GM23338 (cell line): ENCODE data around the gene GNB2. TPM values are rescaled to one million over a fixed set of nuclear protein-coding genes. Genes with fewer than 3 reads are reported as not detected.
A peak's percentile ranks its signal among the peaks of the same experiment; 100 is the strongest.

ENCODE experiments used
- ATAC-seq: fragments of 200-7000 bp; cut with Tn5 transposase; 3 replicates; pipeline ENCODE4 v1.9.1; 2020
- DNase-seq: peaks from one replicate; pipeline ENCODE4 v3.0.0-alpha.2; 2015; ENCODE audit warnings: low spot score
- H2AFZ ChIP-seq: fragments of 200-600 bp; sonication (generic); 2 replicates; pipeline ENCODE4 v1.8.0; 2016; ENCODE audit warnings: antibody characterized with exemption, mild to moderate bottlenecking, moderate library complexity
- H3F3A ChIP-seq: fragments of 200-600 bp; sonication (generic); replicated peaks from 2 replicates; pipeline ENCODE4 v1.8.0; 2017; ENCODE audit warnings: antibody characterized with exemption, mixed run types, low read depth
- H3K27ac ChIP-seq: fragments of 200-600 bp; sonication (generic); 2 replicates; pipeline ENCODE4 v1.6.1; 2016; ENCODE audit warnings: low read depth
- H3K27me3 ChIP-seq: fragments of 200-600 bp; sonication (generic); 2 replicates; pipeline ENCODE4 v1.8.0; 2016; ENCODE audit warnings: mild to moderate bottlenecking, mixed run types, moderate library complexity; ENCODE audit not compliant: insufficient read depth
- H3K36me3 ChIP-seq: fragments of 200-600 bp; sonication (generic); 2 replicates; pipeline ENCODE4 v1.8.0; 2016; ENCODE audit warnings: mild to moderate bottlenecking; ENCODE audit not compliant: insufficient read depth
- H3K4me1 ChIP-seq: fragments of 200-600 bp; sonication (generic); 2 replicates; pipeline ENCODE4 v1.8.0; 2016; ENCODE audit warnings: mild to moderate bottlenecking, moderate library complexity; ENCODE audit not compliant: insufficient read depth
- H3K4me2 ChIP-seq: fragments of 200-600 bp; sonication (generic); 2 replicates; pipeline ENCODE4 v1.7.1; 2017; ENCODE audit warnings: mixed run types
- H3K4me3 ChIP-seq: fragments of 200-600 bp; sonication (generic); 2 replicates; pipeline ENCODE4 v1.6.1; 2016; ENCODE audit warnings: mixed run types
- H3K79me2 ChIP-seq: fragments of 200-600 bp; sonication (generic); replicated peaks from 2 replicates; pipeline ENCODE4 v1.8.0; 2017; ENCODE audit warnings: mild to moderate bottlenecking; ENCODE audit not compliant: insufficient read depth
- H3K9me2 ChIP-seq: fragments of 200-600 bp; sonication (generic); 2 replicates; pipeline ENCODE4 v1.8.0; 2017; ENCODE audit not compliant: insufficient read depth
- H4K20me1 ChIP-seq: fragments of 200-600 bp; sonication (generic); replicated peaks from 2 replicates; pipeline ENCODE4 v1.8.0; 2017; ENCODE audit warnings: mild to moderate bottlenecking; ENCODE audit not compliant: insufficient read depth
- H3K27ac Mint-ChIP-seq: 2 replicates; pipeline ENCODE4 v1.8.0; 2020; ENCODE audit warnings: inconsistent platforms, mild to moderate bottlenecking, moderate library complexity, mixed read lengths
- H3K27me3 Mint-ChIP-seq: 3 replicates; pipeline ENCODE4 v1.8.0; 2022; ENCODE audit warnings: low read depth, mild to moderate bottlenecking, moderate library complexity, mixed read lengths, inconsistent platforms; ENCODE audit not compliant: insufficient read depth, poor library complexity
- H3K36me3 Mint-ChIP-seq: 3 replicates; pipeline ENCODE4 v1.8.0; 2021; ENCODE audit warnings: low read depth, mild to moderate bottlenecking, inconsistent platforms, moderate library complexity, mixed read lengths
- H3K4me1 Mint-ChIP-seq: 3 replicates; pipeline ENCODE4 v1.8.0; 2020; ENCODE audit warnings: mild to moderate bottlenecking, inconsistent platforms, mixed read lengths
- H3K4me3 Mint-ChIP-seq: 3 replicates; pipeline ENCODE4 v1.8.0; 2021; ENCODE audit warnings: moderate library complexity, mild to moderate bottlenecking, inconsistent platforms, mixed read lengths
- H3K9me3 Mint-ChIP-seq: 3 replicates; pipeline ENCODE4 v1.8.0; 2020; ENCODE audit warnings: moderate library complexity, mild to moderate bottlenecking, inconsistent platforms, mixed read lengths
- CREB1 ChIP-seq: fragments of 250-450 bp; sonication (Bioruptor Pico); IDR thresholded peaks from 2 replicates; pipeline ENCODE4 v1.5.0; 2020; ENCODE audit warnings: low read depth, mild to moderate bottlenecking, moderate library complexity
- ETS1 ChIP-seq: IDR thresholded peaks from 2 replicates; pipeline ENCODE4 v1.6.1; 2016; ENCODE audit warnings: antibody characterized with exemption
- EZH2phosphoT487 ChIP-seq: fragments of 200-600 bp; sonication (generic); IDR thresholded peaks from one replicate; pipeline ENCODE4 v1.8.1; 2018; ENCODE audit warnings: antibody characterized with exemption; ENCODE audit not compliant: unreplicated experiment
- POLR2AphosphoS5 ChIP-seq: IDR thresholded peaks from 2 replicates; pipeline ENCODE4 v1.6.1; 2016; ENCODE audit warnings: antibody characterized with exemption, low read depth
- STAT1 ChIP-seq: IDR thresholded peaks from one replicate; pipeline ENCODE4 v1.6.1; 2016; ENCODE audit warnings: antibody characterized with exemption; ENCODE audit not compliant: unreplicated experiment
- ZNF331 ChIP-seq: fragments of 250-450 bp; sonication (Bioruptor Pico); IDR thresholded peaks from 2 replicates; pipeline ENCODE4 v1.5.0; 2020; ENCODE audit warnings: low read depth, mild to moderate bottlenecking, moderate library complexity
- polyA plus RNA-seq: library from polyadenylated mRNA; unstranded; fragments of >200 nt; fragmentation: Nextera tagmentation; extraction: Ambion mirVana; gene quantifications from 2 replicates; pipeline ENCODE4 v1.2.1, GENCODE V29; 2016
- total RNA-seq: library from RNA; depleted of rRNA; stranded (reverse); fragments of >200 nt; shearing (Covaris generic); gene quantifications from 2 replicates; pipeline ENCODE4 v1.2.3, GENCODE V29; 2014
- TF ChIP-seq, protein P1 (sequence below), 2 experiments: fragments of 200-600 bp in 1 of 2; sonication (generic) in 1 of 2; conservative IDR thresholded peaks; 2 replicates each; pipeline versions ENCODE4 v1.5.1 to v1.6.1; 2016 to 2017; ENCODE audit warnings: antibody characterized with exemption in 2 of 2, low read depth in 2 of 2, mild to moderate bottlenecking in 2 of 2, moderate library complexity in 1 of 2
- TF ChIP-seq, protein P2 (sequence below): IDR thresholded peaks from one replicate; pipeline ENCODE4 v1.6.1; 2018; ENCODE audit warnings: antibody characterized with exemption; ENCODE audit not compliant: unreplicated experiment

Gene GNB2
- total and polyA plus RNA-seq, 2 experiments from 2014 or later, result 112 to 153 TPM

DNA sequence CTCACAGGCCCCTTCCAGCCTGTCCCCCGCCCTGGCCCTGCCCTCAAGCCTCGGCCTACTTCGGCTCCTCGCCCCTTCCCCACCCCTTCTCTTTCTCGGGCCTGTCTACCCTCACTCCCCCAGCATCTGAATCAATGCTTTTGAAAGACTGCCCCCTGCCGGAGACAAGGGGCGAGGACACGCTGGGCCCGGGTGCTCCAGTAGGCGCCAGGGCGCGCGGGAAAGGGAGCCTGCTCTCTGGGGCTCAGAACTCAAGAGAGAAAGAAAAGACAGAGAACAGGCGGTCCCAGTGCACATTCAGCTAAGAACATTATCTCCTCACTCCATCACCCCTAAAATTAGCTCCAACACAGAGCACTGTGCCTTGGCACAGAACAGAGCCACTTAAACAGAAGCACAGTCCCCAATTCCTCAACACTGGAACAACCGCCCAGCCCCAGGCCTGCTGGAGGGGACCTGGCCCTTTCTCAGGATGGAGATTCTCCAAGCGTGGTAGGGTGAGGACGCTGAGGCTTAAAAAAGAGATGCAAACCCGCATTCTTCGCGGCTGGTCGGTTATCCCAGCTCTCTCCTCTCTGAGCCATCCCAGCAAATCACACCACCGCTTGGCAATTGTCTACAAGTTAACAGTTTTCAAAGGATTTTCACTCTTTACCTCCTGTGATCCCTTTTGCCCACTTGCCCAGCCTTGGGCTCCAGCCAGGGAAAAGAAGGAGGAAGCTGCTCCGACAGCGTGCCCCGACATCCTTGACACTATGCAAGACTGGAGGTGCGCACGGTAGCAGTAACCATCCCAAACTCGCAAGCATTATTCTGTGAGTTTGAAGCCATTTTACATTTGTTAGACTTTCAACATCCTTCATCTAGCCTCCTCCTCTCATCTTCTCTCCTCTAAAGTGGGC lies 18.4 kb downstream of the GNB2 start:
- ATAC-seq (peak; percentile 83), DNase-seq (peak; percentile 96)
- Histone ChIP-seq H2AFZ (no peak overlapping the region), H3K4me1 (peaks cover 22% of the 10 kb centered on the region), H3K27ac (peak overlapping the region; percentile 82), H3F3A (peaks cover 25% of the 10 kb centered on the region), H4K20me1 (peaks cover 41% of the 10 kb centered on the region), H3K36me3 (peaks cover 9% of the 10 kb centered on the region), H3K27me3 (no peaks in the 10 kb centered on the region), H3K9me2 (no peaks in the 10 kb centered on the region), H3K79me2 (peaks cover 65% of the 10 kb centered on the region), H3K4me3 (peak overlapping the region; percentile 96), H3K4me2 (peak overlapping the region; percentile 98)
- H3K27ac Mint-ChIP-seq, result peak overlapping the region; percentile 97
- peaks cover 28% of the 10 kb centered on the region for H3K27me3 Mint-ChIP-seq
- H3K9me3 Mint-ChIP-seq, result peaks cover 8% of the 10 kb centered on the region; the same call in 2 of the 3 replicates
- H3K36me3 Mint-ChIP-seq, result peaks cover 40% of the 10 kb centered on the region
- 0 out of 2 replicates have a peak, but pooled peaks have one; percentile 23 for TF ChIP-seq CREB1
- no peak; the same call in 1 of the 2 replicates for TF ChIP-seq POLR2AphosphoS5
- TF ChIP-seq, protein P1, sequence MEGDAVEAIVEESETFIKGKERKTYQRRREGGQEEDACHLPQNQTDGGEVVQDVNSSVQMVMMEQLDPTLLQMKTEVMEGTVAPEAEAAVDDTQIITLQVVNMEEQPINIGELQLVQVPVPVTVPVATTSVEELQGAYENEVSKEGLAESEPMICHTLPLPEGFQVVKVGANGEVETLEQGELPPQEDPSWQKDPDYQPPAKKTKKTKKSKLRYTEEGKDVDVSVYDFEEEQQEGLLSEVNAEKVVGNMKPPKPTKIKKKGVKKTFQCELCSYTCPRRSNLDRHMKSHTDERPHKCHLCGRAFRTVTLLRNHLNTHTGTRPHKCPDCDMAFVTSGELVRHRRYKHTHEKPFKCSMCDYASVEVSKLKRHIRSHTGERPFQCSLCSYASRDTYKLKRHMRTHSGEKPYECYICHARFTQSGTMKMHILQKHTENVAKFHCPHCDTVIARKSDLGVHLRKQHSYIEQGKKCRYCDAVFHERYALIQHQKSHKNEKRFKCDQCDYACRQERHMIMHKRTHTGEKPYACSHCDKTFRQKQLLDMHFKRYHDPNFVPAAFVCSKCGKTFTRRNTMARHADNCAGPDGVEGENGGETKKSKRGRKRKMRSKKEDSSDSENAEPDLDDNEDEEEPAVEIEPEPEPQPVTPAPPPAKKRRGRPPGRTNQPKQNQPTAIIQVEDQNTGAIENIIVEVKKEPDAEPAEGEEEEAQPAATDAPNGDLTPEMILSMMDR (conservative IDR thresholded peaks at IDR 0.05; ENCODE audit: low read depth in 2 of 2), result peak; percentile 93 to 94
- TF ChIP-seq, protein P2, sequence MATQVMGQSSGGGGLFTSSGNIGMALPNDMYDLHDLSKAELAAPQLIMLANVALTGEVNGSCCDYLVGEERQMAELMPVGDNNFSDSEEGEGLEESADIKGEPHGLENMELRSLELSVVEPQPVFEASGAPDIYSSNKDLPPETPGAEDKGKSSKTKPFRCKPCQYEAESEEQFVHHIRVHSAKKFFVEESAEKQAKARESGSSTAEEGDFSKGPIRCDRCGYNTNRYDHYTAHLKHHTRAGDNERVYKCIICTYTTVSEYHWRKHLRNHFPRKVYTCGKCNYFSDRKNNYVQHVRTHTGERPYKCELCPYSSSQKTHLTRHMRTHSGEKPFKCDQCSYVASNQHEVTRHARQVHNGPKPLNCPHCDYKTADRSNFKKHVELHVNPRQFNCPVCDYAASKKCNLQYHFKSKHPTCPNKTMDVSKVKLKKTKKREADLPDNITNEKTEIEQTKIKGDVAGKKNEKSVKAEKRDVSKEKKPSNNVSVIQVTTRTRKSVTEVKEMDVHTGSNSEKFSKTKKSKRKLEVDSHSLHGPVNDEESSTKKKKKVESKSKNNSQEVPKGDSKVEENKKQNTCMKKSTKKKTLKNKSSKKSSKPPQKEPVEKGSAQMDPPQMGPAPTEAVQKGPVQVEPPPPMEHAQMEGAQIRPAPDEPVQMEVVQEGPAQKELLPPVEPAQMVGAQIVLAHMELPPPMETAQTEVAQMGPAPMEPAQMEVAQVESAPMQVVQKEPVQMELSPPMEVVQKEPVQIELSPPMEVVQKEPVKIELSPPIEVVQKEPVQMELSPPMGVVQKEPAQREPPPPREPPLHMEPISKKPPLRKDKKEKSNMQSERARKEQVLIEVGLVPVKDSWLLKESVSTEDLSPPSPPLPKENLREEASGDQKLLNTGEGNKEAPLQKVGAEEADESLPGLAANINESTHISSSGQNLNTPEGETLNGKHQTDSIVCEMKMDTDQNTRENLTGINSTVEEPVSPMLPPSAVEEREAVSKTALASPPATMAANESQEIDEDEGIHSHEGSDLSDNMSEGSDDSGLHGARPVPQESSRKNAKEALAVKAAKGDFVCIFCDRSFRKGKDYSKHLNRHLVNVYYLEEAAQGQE, result no peak
- H3K4me1 Mint-ChIP-seq, result peaks cover 42% of the 10 kb centered on the region
- H3K4me3 Mint-ChIP-seq, result peak overlapping the region; percentile 96

DNA sequence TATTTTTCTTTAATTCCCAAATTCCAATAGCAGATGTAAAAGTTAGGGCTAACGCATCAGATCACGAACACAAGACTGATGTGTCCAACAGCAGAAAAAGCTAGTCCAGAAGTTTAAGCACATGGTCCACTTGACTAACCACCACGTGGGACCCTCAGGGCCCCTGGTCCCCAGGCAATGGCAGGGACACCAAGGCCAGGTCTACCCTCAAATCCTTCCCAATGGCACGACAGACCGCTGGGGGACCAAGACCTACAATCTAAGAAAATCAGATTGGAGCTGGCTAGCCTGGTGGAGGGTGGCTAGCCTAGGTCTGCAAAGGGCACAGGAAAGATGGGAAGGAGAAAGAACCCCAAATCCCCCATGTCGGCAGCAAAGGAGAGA lies 19.0 kb downstream of the GNB2 start:
- peaks cover 42% of the 10 kb centered on the region for H3K4me1 Mint-ChIP-seq
- Histone ChIP-seq H3K4me1 (peaks cover 22% of the 10 kb centered on the region), H3K27ac (peak overlapping the region; percentile 82; the same call in 1 of the 2 replicates), H3K4me2 (peak overlapping the region; percentile 98), H3K79me2 (peaks cover 67% of the 10 kb centered on the region), H2AFZ (no peak overlapping the region), H3F3A (peaks cover 25% of the 10 kb centered on the region), H3K4me3 (peak overlapping the region; percentile 96), H3K36me3 (peaks cover 9% of the 10 kb centered on the region), H3K9me2 (no peaks in the 10 kb centered on the region), H3K27me3 (no peaks in the 10 kb centered on the region), H4K20me1 (peaks cover 41% of the 10 kb centered on the region)
- peaks cover 8% of the 10 kb centered on the region; the same call in 2 of the 3 replicates for H3K9me3 Mint-ChIP-seq
- H3K27me3 Mint-ChIP-seq, result peaks cover 27% of the 10 kb centered on the region
- DNase-seq, result no peak
- peak overlapping the region; percentile 97 for H3K27ac Mint-ChIP-seq
- H3K36me3 Mint-ChIP-seq, result peaks cover 39% of the 10 kb centered on the region
- no peak for ATAC-seq
- peak overlapping the region; percentile 96 for H3K4me3 Mint-ChIP-seq
- TF ChIP-seq CREB1 (no peak), ETS1 (no peak), EZH2phosphoT487 (no peak), ZNF331 (CRISPR knock-in tag) (no peak), STAT1 (no peak), POLR2AphosphoS5 (no peak)
- TF ChIP-seq, protein P2, result no peak
